SK-N-SH treated with all-trans-retinoic acid at 6 μM for 48 hours (cell line): ENCODE data around the gene ERCC1.
A peak's percentile ranks its signal among the peaks of the same experiment; 100 is the strongest.

ENCODE experiments used
- ATAC-seq: fragments of 200-7000 bp; cut with Tn5 transposase; 3 replicates; pipeline ENCODE4 v1.9.1; 2020; ENCODE audit warnings: mild to moderate bottlenecking, moderate library complexity
- ARNTL ChIP-seq: fragments of 450-650 bp; formaldehyde crosslinking; IDR thresholded peaks from 2 replicates; pipeline ENCODE4 v1.5.0; 2020; ENCODE audit warnings: low read depth, mild to moderate bottlenecking, moderate library complexity, borderline replicate concordance
- BACH2 ChIP-seq: fragments of 250-450 bp; sonication (Bioruptor Pico); IDR thresholded peaks from 2 replicates; pipeline ENCODE4 v1.9.0; 2021; ENCODE audit warnings: mild to moderate bottlenecking, borderline replicate concordance
- CSDC2 ChIP-seq: fragments of 250-450 bp; sonication (Bioruptor Pico); IDR thresholded peaks from 2 replicates; pipeline ENCODE4 v1.5.0; 2020; ENCODE audit warnings: mild to moderate bottlenecking, moderate library complexity
- CSRNP3 ChIP-seq: fragments of 250-450 bp; sonication (Bioruptor Pico); IDR thresholded peaks from 2 replicates; pipeline ENCODE4 v1.5.1; 2021; ENCODE audit warnings: mild to moderate bottlenecking, moderate library complexity
- ESRRG ChIP-seq: fragments of 250-450 bp; sonication (Bioruptor Pico); IDR thresholded peaks from 2 replicates; pipeline ENCODE4 v1.6.1; 2021; ENCODE audit warnings: mild to moderate bottlenecking
- GLIS3 ChIP-seq: fragments of 250-450 bp; sonication (Bioruptor Pico); IDR thresholded peaks from 2 replicates; pipeline ENCODE4 v1.5.0; 2020; ENCODE audit warnings: mild to moderate bottlenecking, moderate library complexity
- ISL1 ChIP-seq: fragments of 250-450 bp; sonication (Bioruptor Pico); IDR thresholded peaks from 2 replicates; pipeline ENCODE4 v2.1.2; 2022; ENCODE audit warnings: mild to moderate bottlenecking, moderate library complexity
- OSR1 ChIP-seq: fragments of 250-450 bp; sonication (Bioruptor Pico); IDR thresholded peaks from 2 replicates; pipeline ENCODE4 v1.8.0; 2022; ENCODE audit warnings: moderate library complexity, mild to moderate bottlenecking, inconsistent platforms
- PATZ1 ChIP-seq: fragments of 250-450 bp; sonication (Bioruptor Pico); IDR thresholded peaks from 2 replicates; pipeline ENCODE4 v1.8.0; 2020; ENCODE audit warnings: mild to moderate bottlenecking, moderate library complexity, borderline replicate concordance
- POU6F1 ChIP-seq: fragments of 250-450 bp; sonication (Bioruptor Pico); IDR thresholded peaks from 2 replicates; pipeline ENCODE4 v1.8.0; 2021; ENCODE audit warnings: low read depth, mild to moderate bottlenecking, moderate library complexity, borderline replicate concordance
- PPARA ChIP-seq: fragments of 250-450 bp; sonication (Bioruptor Pico); IDR thresholded peaks from 2 replicates; pipeline ENCODE4 v1.5.0; 2020; ENCODE audit warnings: mild to moderate bottlenecking, borderline replicate concordance
- RARB ChIP-seq: fragments of 250-450 bp; sonication (Bioruptor Pico); IDR thresholded peaks from 2 replicates; pipeline ENCODE4 v1.8.0; 2021; ENCODE audit warnings: mild to moderate bottlenecking, moderate library complexity
- SNAI2 ChIP-seq: fragments of 250-450 bp; sonication (Bioruptor Pico); IDR thresholded peaks from 2 replicates; pipeline ENCODE4 v1.5.0; 2020; ENCODE audit warnings: mild to moderate bottlenecking, moderate library complexity
- TCF4 ChIP-seq: fragments of 250-450 bp; sonication (Bioruptor Pico); IDR thresholded peaks from 2 replicates; pipeline ENCODE4 v1.8.0; 2021; ENCODE audit warnings: mild to moderate bottlenecking, moderate library complexity, borderline replicate concordance
- TOX ChIP-seq: fragments of 250-450 bp; sonication (Bioruptor Pico); IDR thresholded peaks from 2 replicates; pipeline ENCODE4 v1.8.0; 2021; ENCODE audit warnings: mild to moderate bottlenecking, moderate library complexity, borderline replicate concordance
- TSHZ2 ChIP-seq: fragments of 250-450 bp; sonication (Bioruptor Pico); IDR thresholded peaks from 2 replicates; pipeline ENCODE4 v1.5.0; 2020; ENCODE audit warnings: mild to moderate bottlenecking, moderate library complexity
- ZC3H10 ChIP-seq: fragments of 250-450 bp; sonication (Bioruptor Pico); IDR thresholded peaks from 2 replicates; pipeline ENCODE4 v1.5.1; 2021; ENCODE audit warnings: mild to moderate bottlenecking, moderate library complexity
- ZFP3 ChIP-seq: fragments of 250-450 bp; sonication (Bioruptor Pico); IDR thresholded peaks from 2 replicates; pipeline ENCODE4 v1.5.0; 2020; ENCODE audit warnings: mild to moderate bottlenecking, moderate library complexity
- ZFP30 ChIP-seq: fragments of 450-650 bp; formaldehyde crosslinking; IDR thresholded peaks from 2 replicates; pipeline ENCODE4 v1.5.0; 2022; ENCODE audit warnings: mild to moderate bottlenecking, moderate library complexity
- ZNF565 ChIP-seq: fragments of 450-650 bp; formaldehyde crosslinking; conservative IDR thresholded peaks from 2 replicates; pipeline ENCODE4 v1.5.0; 2020; ENCODE audit warnings: low read depth, mild to moderate bottlenecking, moderate library complexity
- ZNF70 ChIP-seq: fragments of 450-650 bp; formaldehyde crosslinking; IDR thresholded peaks from 2 replicates; pipeline ENCODE4 v1.5.0; 2020; ENCODE audit warnings: mild to moderate bottlenecking, moderate library complexity
- ZNF8 ChIP-seq: fragments of 450-650 bp; formaldehyde crosslinking; IDR thresholded peaks from 2 replicates; pipeline ENCODE4 v1.5.0; 2020; ENCODE audit warnings: mild to moderate bottlenecking, moderate library complexity

ERCC1 gene

GRCh38 chr19:45457776-45458175, 34.1 kb upstream of the ERCC1 start:
- ATAC-seq: no peak
- no peak for TF ChIP-seq OSR1 (CRISPR knock-in tag)
- no peak for TF ChIP-seq ISL1
- no peak for TF ChIP-seq CSRNP3 (CRISPR knock-in tag)
- no peak for TF ChIP-seq SNAI2 (CRISPR knock-in tag)
- no peak for TF ChIP-seq TOX (CRISPR knock-in tag)
- TF ChIP-seq ZNF565 (CRISPR knock-in tag): no peak
- TF ChIP-seq ZFP30 (CRISPR knock-in tag): no peak

- no peak for ATAC-seq
- TF ChIP-seq CSDC2 (CRISPR knock-in tag) (no peak), ARNTL (CRISPR knock-in tag) (no peak), CSRNP3 (CRISPR knock-in tag) (no peak), ZNF565 (CRISPR knock-in tag) (no peak), SNAI2 (CRISPR knock-in tag) (no peak), POU6F1 (CRISPR knock-in tag) (no peak), RARB (CRISPR knock-in tag) (no peak), ISL1 (no peak), ZC3H10 (CRISPR knock-in tag) (no peak), ESRRG (no peak), ZNF70 (CRISPR knock-in tag) (no peak), ZFP3 (CRISPR knock-in tag) (no peak), GLIS3 (no peak), PATZ1 (CRISPR knock-in tag) (no peak)
- TF ChIP-seq, all 23 proteins: peak for 0
Observed at GRCh38 chr19:45456500-45456815, 32.7 kb upstream of the ERCC1 start.

GRCh38 chr19:45455707-45456499, 32.2 kb upstream of the ERCC1 start:
- ATAC-seq: peak; percentile 91
- TF ChIP-seq ARNTL (CRISPR knock-in tag) (no peak), GLIS3 (no peak), ESRRG (no peak), OSR1 (CRISPR knock-in tag) (no peak), TOX (CRISPR knock-in tag) (no peak), ISL1 (no peak), ZFP30 (CRISPR knock-in tag) (no peak; the same call in 1 of the 2 replicates), ZNF8 (CRISPR knock-in tag) (no peak), TSHZ2 (CRISPR knock-in tag) (no peak; the same call in 1 of the 2 replicates), ZFP3 (CRISPR knock-in tag) (peak; percentile 90), ZC3H10 (CRISPR knock-in tag) (no peak), SNAI2 (CRISPR knock-in tag) (0 out of 2 replicates have a peak, but pooled peaks have one; percentile 37), PPARA (CRISPR knock-in tag) (no peak), CSRNP3 (CRISPR knock-in tag) (no peak), ZNF565 (CRISPR knock-in tag) (no peak), RARB (CRISPR knock-in tag) (no peak), CSDC2 (CRISPR knock-in tag) (peak; percentile 85; the same call in 1 of the 2 replicates), BACH2 (CRISPR knock-in tag) (no peak), ZNF70 (CRISPR knock-in tag) (0 out of 2 replicates have a peak, but pooled peaks have one; percentile 13), TCF4 (CRISPR knock-in tag) (no peak), POU6F1 (CRISPR knock-in tag) (no peak)
